ENCODE data around the gene PGM5.
A peak's percentile ranks its signal among the peaks of the same experiment; 100 is the strongest.

PGM5 gene

DNA sequence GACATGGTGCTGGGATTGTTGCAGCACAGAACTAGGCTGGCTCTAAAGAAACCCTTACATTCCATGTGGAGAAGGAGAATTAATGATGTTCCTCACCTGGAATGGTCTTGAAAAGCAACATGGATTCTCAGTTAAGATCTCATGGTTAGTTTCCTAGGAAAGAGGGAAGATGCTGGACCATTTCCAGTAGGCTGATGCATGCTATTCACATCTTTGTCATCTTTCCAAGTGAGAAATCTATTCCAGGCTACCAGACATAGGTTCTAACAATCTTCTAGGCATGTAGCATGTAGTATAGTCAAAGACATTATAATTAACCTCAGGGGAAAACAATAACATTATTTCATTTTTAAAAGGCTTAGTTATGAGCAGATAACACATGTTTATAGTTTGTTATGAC, 139.9 kb downstream of the PGM5 start:
- DNase-seq (ENCODE audit: low read depth): peak; percentile 44

DNA sequence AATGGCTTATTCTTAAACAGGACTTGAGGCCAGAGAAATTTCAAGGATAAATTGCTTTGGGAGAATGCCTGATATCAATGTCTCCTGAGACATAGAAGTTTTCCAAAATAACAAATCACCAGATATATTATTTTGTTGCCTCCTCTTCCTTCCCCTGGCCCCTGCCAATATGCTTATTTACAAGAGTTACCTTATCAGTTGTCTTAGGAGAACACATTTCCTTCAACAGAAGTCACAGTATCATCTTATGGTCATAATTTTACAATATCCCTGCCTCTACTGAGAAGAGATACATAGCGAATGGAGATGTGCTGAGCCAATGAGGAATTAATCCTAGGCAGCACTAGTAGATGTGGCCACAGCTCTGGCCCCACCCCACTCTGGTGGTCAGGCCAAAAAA, 141.2 kb downstream of the PGM5 start:
- no peak for DNase-seq (ENCODE audit: low read depth)

DNA sequence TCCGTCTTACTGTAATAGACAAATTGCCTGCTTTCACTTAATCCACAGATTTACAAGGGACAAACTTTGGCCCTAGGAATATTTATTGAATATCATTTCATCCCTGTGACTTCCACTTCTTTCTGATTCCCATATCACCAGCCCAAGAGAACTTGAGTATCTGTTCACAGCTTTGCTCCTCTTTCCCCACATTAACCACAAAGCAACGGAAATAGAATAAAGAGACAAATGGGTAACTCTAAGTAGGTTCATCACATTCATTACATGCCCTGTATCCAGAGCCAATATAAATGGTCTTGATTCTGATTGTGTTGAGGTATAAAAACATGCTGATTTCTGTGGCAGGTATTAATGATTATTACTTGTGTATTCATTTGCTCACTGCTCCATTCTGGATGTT, 142.4 kb downstream of the PGM5 start:
- no peak for DNase-seq (ENCODE audit: low read depth)

DNA sequence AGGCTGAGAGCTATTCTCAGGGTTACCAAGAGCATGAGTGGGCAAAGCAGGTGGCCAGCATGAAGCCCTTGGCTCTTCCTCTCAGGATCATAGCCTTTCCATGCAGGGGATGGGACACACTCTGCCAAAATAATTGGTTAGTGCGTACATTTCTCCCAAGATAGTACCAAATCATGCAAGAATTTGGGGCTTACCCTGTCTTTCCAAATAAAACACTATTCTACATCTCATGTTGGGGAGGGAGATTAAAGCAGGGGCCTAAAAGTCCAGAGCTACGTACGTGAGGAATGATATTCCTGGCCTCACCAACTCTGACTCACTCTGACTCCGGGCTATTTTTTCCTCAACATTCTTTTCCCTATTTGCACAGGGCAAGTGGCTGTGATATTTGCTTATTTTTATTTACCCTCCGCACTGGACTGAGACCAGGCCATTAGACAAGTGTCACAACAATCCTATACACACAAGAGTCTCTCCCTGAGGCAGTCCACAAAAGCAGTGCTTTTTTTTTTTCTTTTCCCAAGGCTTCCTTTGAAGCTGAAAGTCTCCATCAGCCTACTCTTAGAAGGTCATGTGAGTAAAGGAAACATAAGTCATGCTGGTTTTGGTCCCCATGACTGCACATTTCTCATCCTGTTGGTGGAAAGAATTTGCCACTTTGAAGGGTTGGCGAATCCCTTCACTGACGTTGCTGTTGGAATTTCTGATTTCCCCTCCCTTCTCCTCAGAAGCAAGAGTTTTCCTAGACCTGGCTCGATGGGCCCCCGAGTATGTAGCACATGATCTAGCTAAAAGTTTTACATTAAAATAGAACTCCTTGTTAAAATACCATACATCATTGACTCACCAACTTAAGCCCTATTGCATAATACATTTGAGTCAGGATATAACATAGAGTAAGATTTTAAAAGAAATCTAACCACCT, 144.3 kb downstream of the PGM5 start:
- peak; percentile 80 for DNase-seq (ENCODE audit: low read depth)

DNA sequence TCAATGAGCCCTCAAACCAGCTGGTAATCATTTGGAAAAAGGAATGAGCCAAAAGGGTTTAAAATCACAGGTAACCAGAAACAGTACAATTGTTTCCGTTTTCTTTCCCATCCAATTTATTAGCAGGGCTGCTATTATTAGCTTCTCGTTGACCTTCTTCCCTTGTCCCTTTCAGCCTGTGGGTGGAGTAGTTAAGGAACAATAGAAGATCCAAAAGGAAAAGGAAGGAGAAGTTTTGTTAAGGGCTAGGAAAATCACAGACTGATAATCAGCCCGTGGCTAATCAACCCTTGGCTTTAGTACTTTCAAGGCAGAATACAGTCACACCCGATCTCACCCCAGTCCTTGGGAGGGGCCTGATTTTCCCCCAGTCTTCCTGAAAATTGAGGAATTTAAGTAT, 145.9 kb downstream of the PGM5 start:
- DNase-seq (ENCODE audit: low read depth): no peak

DNA sequence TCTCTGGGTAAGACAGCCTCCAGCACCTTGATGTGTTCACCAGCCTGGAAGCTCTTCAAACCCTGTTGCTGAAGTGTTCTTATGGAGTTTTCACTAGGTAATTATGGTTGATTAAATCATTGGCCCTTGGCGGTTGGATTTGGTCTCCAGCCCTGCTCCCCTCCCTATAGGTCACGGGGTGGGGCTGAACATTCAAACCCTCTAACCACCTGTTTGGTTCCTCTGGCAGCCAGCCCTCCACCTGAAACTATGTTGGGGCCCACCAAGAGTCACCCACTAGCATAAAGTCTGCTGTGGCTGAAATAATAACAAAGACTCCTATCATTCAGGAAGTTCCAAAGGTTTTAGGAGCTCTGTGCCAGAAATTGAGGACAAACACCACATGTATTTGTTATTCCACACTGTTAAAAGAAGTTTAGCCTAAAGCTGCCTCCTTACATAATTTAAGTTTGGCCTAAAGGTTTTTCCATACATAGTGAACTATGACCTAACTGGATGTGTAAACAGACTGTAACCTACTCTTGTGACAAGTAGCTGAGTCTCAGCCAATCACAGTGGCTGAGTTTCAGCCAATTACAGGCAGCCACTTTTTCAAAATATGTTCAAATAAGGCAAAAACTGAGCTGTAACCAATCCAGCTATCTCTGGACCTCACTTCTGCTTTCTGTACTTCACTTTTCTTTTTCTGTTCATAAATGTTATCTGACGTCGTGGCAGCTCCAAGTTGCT, 149.4 kb downstream of the PGM5 start:
- DNase-seq (ENCODE audit: low read depth): no peak

DNA sequence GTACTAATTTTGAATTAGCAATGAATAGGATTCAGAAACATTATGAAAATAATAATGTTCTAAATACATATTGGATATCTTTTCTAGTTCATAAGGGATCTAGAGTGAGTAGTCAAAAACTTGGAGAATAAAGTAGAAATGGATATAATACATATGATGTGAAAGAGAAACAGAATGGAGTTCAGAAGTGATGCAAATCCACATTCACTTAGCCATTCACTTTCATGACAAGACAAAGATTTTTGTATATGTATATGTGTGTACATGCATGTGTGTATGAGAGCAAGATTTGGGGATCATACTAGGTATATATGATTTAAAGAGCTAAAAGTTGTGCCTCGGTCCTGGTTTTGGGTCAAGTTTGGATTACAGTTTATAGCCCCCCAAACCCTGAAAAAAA, 150.1 kb downstream of the PGM5 start:
- no peak for DNase-seq (ENCODE audit: low read depth)

DNA sequence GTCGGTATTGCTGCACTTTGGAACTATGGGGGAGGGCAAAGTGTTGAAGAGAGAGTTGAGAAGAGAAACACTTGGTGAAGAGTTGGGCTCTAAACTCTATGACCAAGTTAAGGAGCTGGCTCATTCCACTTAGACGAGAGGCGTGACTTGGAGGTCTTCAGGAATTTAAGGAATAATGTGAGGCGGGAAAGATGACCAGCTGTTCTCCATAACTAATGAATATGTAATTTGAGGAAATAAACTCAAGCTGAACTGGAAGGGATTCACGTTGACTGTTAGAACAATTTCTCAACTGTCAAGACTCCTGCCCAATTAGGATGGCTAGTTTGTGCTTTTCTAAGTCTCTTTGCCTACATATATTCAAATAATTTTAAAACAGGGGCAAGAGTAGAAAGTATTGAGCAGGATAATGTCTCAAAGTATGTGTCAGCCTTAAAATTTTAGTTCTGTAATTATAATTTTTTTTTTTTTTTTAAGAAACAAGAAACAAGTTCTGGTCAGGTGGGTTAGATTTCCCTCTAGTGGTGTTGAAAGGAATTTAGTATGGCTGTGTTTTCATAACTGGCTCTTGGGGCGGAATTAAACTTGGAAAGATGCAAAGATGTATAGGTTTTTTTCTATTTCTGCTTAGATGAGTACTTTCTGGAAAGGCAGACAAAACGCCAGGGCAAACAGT, 150.9 kb downstream of the PGM5 start:
- DNase-seq (ENCODE audit: low read depth): peak; percentile 30

DNA sequence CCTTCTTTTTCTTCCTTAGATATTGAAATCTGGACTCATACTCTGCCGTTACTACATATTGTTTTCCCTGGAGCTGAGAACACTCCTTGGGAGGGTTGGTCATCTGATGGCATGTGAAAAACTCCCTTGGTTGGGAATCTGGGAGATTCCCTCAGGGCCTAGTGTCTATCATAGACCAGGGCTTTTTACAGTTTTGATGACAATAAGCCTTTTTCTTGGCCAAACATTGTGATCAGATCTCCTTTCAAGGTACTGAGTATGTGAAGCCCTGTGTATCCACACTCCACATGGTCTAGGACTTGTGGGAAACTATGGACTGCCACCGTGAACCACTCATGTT, 151.4 kb downstream of the PGM5 start:
- no peak for DNase-seq (ENCODE audit: low read depth)

DNA sequence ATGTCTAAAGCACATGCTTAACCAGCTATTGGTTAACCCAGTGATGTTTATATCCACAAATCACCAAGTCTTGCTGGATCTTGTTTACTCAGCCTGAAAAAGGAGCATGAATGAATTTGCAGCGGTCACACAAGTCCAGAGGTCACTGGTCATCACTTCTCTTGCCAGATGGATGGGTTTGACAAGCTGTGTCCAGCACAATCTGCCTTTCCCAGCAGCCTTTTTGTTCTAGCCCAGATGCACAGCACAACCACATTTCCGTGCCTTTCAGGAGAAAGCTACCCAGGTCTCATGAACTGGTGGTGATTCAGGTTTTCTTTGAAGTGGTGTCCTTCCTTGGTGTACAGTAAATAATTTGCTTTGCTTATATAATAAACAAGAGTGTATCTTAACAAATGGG, 152.1 kb downstream of the PGM5 start:
- DNase-seq (ENCODE audit: low read depth): no peak

DNA sequence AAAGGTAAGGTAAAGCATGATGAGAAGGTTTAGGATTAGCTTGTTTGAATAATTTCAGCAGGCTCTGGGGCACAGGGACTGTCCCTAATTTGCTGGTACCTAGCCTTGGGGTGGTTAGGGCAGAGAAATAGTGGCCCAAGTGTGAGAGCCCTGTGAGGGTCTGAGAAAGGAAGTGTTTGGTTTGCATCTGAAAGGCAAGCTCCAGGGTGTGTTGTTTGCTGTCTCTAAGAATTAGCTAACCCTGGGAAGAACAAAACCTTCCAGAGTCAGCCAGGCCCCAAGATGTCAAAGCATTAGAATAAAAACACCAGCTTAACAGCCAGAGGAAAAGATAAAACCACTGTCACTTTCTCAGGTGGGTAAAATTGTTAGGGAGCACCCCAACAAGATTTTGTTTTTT, 153.3 kb downstream of the PGM5 start:
- DNase-seq (ENCODE audit: low read depth): no peak

DNA sequence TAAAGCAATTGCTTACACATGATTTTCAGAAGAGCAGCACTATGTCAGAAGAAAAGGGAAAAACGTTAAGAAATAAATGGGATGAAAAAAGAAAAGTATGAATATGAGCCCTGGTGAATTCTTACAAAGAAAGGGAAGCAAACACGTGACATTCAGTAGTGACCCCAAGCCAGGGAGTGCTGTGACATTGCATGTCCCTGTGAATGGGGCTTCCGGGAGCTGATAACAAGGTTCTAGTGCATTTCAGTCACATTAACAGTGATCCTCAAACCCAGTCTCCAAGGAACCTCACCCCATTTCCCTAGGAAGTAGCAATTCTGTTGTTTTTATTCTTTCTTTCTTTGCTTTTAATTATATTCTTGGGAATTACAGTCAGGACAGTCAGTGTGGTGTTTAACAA, 157.0 kb downstream of the PGM5 start:
- DNase-seq (ENCODE audit: low read depth): no peak

DNA sequence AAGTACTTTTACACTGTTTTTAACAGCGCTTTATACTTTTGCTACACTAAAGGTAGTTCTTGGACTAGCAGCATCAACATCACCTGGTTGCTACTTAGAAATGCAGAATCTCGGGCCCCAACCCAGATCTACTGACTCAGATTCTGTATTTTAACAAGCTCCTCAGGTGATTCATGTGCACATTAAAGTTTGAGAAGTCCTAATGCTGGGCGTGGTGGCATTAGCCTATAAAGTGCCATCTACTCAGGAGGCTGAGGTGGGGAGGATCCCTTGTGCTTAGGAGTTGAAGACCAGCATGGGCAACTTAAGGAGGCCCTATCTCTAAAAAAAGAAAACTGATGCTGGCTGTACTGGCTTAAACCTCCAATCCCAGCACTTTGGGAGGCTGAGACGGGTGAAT, 157.6 kb downstream of the PGM5 start:
- DNase-seq (ENCODE audit: low read depth): no peak

DNA sequence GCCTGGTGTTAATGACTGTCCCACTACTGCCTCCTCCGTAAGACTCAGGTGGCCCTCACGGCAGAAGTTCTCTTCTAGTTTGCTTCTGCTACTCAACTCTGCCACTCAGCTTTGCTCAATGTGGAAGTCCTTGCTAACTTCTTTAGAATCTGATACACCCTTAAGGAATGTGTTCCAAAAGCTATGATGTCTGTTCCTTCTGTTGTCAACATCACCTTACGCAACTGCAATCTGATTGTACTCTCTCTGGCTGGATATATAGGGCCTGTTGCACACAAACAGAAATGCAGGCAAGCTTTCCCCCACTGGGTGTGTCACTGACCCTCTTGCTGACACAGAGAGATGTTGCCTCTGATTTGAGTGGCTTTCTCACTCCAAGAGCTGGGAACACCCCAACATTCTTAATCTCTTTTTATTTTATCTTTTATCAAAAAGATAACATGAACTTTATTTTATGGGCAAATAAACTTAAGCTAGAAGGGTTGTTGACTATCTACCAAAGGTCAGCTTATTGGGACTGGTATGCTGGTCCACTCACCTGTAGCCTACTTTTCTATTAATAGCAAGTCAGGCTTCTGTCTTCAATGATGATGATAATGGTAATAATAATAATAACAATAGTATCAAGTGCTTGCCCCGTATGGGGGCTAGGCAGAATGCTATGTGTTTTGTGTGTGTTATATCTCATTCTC, 159.1 kb downstream of the PGM5 start:
- peak; percentile 65 for DNase-seq (ENCODE audit: low read depth)

DNA sequence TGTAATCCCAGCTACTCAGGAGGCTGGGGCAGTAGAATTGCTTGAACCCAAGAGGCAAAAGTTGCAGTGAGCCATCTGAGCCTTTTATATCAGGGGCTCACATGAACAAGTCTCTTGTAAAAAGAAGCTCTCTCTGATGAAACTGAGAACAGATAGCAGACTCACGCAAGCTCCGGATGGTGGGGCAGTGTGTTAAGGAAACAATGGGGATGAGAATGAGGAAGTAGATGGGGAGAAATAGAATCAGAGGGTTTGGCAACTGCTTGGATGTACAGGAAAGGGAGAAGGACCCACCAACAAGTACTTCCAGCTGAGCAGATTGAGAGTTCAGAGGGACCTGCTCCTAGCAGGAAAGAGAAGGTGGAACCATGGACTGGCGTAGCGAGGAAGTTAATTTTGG, 165.7 kb downstream of the PGM5 start:
- DNase-seq (ENCODE audit: low read depth): no peak

DNA sequence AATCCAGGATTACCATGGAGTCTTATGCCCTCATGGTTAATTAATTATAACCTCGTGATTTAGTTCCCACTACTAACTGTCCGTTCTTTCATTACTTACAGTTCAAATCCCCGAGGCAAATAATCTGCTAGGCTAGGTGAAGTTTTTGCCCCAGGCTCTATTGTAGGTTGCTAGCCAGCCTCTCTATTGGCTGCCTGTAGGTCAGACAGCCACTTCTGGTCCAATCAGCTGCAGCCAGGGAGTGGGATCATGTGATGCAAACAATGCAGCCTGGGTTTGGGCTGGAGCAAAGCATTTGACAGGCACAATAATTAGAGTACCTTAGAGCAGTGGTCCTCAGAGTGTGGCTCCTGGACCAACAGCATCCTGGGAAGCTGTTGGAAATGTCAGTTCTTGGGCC, 166.5 kb downstream of the PGM5 start:
- no peak for DNase-seq (ENCODE audit: low read depth)

DNA sequence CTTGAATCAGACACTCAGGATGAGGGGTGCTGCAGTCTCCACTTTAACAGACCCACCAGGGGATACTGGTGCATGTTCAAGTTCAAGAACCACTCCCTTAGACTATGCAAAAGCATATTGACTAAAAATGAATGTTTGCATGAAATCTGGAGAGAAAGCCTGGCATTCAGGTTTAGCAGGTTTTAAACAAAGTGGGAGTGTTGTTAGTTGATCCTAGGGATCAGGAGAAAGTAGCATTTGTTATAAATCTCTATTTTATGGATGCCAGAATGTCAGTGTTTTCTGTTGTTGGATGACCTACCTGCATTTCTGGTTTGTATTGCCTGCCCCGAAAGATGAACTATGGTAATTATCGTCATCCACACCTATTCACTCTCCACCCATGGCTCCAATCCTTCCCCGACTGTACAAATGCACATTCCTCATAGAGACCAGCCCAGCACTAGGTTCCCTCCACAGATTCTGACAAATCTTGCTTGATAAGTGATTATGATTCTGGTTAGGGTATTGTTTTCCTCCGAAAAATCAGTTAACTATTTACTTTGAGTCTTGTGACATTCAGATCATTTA, 167.0 kb downstream of the PGM5 start:
- DNase-seq (ENCODE audit: low read depth): no peak

DNA sequence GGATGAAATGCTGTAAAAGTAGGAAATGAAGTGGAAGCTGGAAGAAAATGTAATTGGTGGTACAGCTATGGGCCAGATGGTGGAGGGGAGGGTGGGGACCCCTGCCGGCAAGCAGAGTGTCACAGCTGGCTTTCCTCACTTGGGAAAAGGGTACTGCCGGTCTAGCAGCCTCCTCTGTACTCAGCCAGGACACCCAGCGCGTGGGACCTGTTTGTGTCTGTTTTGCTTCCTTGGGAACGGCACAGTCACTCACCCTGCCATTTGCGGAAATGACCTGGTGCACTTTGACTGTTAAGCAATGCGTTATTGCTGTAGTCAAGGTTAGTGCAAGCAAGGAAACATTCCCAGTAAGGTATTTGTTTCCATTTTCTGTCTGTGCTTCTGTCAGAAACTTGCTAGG, 174.2 kb downstream of the PGM5 start:
- DNase-seq (ENCODE audit: low read depth): no peak

DNA sequence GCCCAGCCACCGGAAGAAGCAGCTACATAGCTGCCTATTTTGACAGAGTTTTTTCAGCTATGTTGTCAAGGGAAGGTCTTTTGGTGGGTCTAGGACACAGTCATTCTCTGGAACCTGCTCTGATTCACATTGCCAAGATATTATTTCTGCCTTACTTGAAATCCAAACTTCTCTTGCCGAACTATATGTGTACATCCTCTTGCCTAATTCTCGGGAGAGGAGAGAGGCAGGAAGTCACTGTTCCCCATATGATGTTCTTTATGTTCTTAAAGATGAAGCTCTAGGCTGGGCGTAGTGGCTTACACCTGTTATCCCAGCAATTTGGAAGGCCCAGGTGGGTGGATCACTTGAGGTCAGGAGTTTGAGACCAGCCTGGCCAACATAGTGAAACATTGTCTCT, 175.7 kb downstream of the PGM5 start:
- no peak for DNase-seq (ENCODE audit: low read depth)

DNA sequence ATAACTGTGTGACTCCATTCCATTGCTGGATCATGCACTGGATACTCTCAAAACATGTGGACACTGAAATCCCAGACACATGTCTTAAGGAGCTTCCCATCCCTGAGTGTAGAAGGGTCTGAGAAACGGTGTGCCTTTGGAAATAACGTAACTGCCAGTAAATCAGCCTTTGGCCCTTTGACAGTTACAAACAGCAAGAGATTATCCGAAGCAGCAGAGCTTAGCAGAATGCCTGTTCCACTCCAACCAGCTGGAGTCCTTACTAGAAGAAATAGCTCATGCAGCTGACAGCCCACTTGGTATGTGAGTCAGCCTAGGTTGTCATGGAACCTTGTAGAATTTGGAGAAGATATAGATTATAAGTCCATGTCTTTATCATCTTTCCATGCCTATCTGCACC, 177.3 kb downstream of the PGM5 start:
- DNase-seq (ENCODE audit: low read depth): no peak

DNA sequence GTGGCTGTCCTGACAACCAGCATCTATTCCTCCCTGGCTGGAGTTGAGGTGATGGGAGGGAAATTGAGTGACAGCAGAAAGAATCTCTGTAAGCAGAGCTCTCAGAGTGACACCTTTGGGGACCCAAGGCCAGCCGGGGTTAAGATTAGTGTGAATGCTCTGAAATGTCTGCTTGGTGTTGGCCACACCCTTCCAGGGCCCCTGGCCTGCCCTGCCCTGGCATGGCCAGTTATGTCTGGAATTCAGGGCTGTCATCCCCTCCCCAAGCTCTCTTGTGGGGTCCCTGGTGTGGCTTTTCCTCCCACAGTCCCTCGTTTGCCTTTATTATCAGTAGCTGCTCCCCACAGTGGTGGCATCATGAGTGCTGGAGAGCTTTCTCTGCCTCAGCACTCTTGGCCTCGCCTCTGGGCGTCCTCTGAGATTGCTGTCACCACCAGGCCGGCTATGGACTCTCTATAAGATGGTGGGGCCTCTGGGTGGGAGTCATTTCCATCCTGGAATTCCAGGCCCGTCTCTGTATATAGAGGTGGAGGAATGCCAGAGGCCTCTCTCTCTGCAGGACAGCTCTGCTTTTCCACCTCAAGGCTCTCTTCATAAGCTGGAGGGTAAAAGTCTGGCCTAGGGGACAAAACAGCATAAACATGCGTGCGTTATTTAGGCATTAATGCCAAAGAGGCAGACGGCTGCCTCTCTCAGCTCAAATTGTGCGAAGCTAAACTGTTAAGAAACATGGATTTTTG, 180.6 kb downstream of the PGM5 start:
- no peak for DNase-seq (ENCODE audit: low read depth)

DNA sequence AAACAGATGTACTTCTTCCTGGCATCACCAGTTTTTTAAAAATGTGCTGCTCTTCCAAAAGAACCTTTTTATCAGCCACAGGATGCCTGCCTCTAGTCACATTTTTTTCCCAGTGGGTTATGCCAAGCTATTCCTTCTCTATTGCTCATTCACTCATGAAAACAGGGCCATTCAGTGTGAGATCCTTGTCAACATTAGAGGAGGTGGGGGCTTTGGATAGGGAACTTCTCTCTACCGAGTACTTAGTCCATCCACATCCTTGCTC, 181.1 kb downstream of the PGM5 start:
- DNase-seq (ENCODE audit: low read depth): no peak
